ENCODE results near the gene PNKD. TPM values are rescaled to one million over a fixed set of nuclear protein-coding genes. Genes with fewer than 3 reads are reported as not detected.

PNKD gene
- total RNA-seq, 4 donors from 2014 or later, result 33.4 to 66.4 (median 49.4) TPM

DNA sequence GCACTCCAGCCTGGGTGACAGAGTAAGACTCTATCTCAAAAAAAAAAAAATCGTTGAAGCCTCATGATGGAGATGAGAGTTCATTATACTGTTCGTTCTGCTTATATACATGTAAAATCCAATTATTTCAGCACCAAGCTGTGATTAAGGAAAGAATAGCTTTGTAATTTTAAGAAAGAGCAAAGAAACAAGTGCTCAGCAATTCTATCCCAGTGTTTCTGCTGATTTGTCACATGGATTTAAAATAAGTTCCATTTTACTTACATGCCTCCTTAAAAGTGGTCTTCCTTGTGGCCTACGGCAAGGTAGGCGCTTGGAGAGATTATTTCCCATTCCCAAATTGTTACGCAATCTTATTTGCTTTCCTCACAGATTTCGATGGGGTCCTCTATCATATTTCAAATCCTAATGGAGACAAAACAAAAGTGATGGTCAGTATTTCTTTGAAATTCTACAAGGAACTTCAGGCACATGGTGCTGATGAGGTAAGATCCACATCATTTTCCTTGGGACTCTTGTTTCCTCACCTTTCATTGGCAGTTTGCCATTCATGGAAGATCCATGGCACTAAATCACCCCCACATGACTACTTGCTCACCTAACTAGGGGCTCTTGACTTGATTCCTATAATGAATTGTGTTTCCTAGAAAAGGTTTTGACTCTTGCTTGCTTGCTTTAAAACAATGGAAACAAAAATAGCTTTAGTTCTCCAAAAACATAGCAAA lies 41.8 kb upstream of the PNKD start:
- peaks cover 40% of the 10 kb centered on the region for H3K4me1 ChIP-seq
- no peaks in the 10 kb centered on the region for H3K9me3 ChIP-seq
- H3K27ac ChIP-seq, result no peak overlapping the region
- peaks cover 86% of the 10 kb centered on the region for H3K36me3 ChIP-seq
- no peaks in the 10 kb centered on the region for H3K27me3 ChIP-seq
- DNase-seq (ENCODE audit: low spot score in 2 of 2), result no peak
- TF ChIP-seq EP300 (IDR thresholded peaks at IDR 0.05), result no peak
- TF ChIP-seq CTCF (IDR thresholded peaks at IDR 0.05), result no peak
- TF ChIP-seq POLR2A (IDR thresholded peaks at IDR 0.05), result no peak
- TF ChIP-seq POLR2AphosphoS5 (IDR thresholded peaks at IDR 0.05), result no peak
- no peak overlapping the region for H3K4me3 ChIP-seq
- WGBS, result 89% methylated on average over 6 of the region's 6 CpGs

DNA sequence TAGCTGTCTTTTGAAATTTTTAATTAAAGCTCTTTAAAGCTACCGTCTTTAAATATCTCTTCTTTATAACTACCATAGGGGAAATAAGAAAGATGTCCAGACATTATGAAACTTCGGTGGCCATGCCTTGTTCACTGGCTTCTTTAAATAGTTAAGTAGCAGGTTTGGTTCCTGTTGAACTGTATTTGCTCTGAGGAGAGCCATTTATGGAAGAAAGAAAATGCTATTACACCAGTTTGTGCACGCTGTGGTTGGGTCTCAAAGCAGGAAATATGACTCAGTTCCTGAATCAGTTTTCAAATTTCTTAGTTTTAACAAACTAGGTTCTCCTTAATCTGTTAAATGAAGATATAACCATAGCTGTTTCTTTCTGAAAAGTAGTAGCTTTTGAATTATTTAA lies 41.1 kb upstream of the PNKD start:
- Histone ChIP-seq H3K36me3 (peaks cover 89% of the 10 kb centered on the region), H3K4me3 (no peak overlapping the region), H3K9me3 (no peaks in the 10 kb centered on the region), H3K4me1 (peaks cover 34% of the 10 kb centered on the region), H3K27me3 (no peaks in the 10 kb centered on the region), H3K27ac (peak overlapping the region; percentile 14)
- TF ChIP-seq POLR2AphosphoS5 (IDR thresholded peaks at IDR 0.05), result no peak
- no peak for TF ChIP-seq EP300 (IDR thresholded peaks at IDR 0.05)
- no peak for TF ChIP-seq POLR2A (IDR thresholded peaks at IDR 0.05)
- no peak for TF ChIP-seq CTCF (IDR thresholded peaks at IDR 0.05)
- DNase-seq (ENCODE audit: low spot score in 2 of 2), result no peak
- WGBS, result 25% methylated on average over 3 of the region's 3 CpGs

- Histone ChIP-seq H3K36me3 (peaks cover 89% of the 10 kb centered on the region), H3K4me3 (no peak overlapping the region), H3K9me3 (no peaks in the 10 kb centered on the region), H3K27me3 (no peaks in the 10 kb centered on the region), H3K4me1 (peaks cover 34% of the 10 kb centered on the region), H3K27ac (peak overlapping the region; percentile 14)
- DNase-seq (ENCODE audit: low spot score in 2 of 2), result no peak
- WGBS, result 45% methylated on average over 4 of the region's 4 CpGs
- TF ChIP-seq POLR2A (IDR thresholded peaks at IDR 0.05) (no peak), EP300 (IDR thresholded peaks at IDR 0.05) (no peak), POLR2AphosphoS5 (IDR thresholded peaks at IDR 0.05) (no peak), CTCF (IDR thresholded peaks at IDR 0.05) (no peak)
Measured at GRCh38 chr2:218229851-218230250, 40.5 kb upstream of the PNKD start.

DNA sequence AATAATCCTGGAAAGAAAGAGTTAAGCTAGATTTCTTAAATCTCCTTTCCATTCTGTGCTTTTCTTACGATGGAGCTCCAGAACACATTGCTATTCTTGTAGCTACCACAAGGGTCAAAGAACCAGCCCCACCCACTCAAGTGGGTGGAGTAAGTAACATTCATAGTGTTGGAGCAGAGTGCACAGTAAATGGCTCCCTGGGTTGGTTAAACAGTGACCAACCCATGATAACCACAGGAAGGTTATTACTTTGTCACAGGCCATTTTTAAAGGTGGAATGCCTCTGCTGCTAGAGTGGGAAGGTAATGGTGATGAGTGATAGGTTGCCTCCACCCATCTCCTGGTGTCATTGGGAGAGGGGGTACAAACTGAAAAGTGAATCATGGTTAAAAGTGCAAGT lies 39.4 kb upstream of the PNKD start:
- no peak for DNase-seq (ENCODE audit: low spot score in 2 of 2)
- 7% methylated on average over 1 of the region's 1 CpG for WGBS
- no peak for TF ChIP-seq EP300 (IDR thresholded peaks at IDR 0.05)
- peak in 1 of 2 donors; percentile 12 for TF ChIP-seq CTCF (IDR thresholded peaks at IDR 0.05)
- no peak overlapping the region for H3K4me3 ChIP-seq
- no peaks in the 10 kb centered on the region for H3K9me3 ChIP-seq
- peaks cover 89% of the 10 kb centered on the region for H3K36me3 ChIP-seq
- no peak overlapping the region for H3K27ac ChIP-seq
- no peaks in the 10 kb centered on the region for H3K27me3 ChIP-seq
- H3K4me1 ChIP-seq, result peaks cover 31% of the 10 kb centered on the region

DNA sequence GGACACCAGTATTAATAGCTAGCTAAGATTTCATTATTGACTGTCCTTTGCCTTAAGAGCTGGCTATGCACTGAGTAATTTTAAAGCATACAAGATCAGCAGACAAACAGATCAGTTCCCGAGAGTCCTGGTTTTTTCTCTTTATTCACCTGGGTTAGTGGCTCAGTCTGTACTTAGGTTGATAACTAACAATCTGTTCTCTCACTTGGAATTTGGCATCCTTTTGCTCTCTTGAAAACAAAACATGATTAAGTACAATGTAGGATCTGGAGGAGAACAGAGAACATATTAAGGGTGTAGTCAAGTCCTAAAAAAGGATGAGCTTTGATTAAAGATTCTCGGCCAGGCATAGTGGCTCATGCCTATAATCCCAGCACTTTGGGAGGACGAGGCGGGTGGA lies 36.8 kb upstream of the PNKD start:
- no peak overlapping the region for H3K27ac ChIP-seq
- WGBS, result 93% methylated on average over 4 of the region's 4 CpGs
- TF ChIP-seq EP300 (IDR thresholded peaks at IDR 0.05) (no peak), POLR2A (IDR thresholded peaks at IDR 0.05) (no peak), CTCF (IDR thresholded peaks at IDR 0.05) (no peak)
- peaks cover 25% of the 10 kb centered on the region for H3K4me1 ChIP-seq
- no peak for DNase-seq (ENCODE audit: low spot score in 2 of 2)
- peaks cover 90% of the 10 kb centered on the region for H3K36me3 ChIP-seq
- no peaks in the 10 kb centered on the region for H3K27me3 ChIP-seq
- no peak overlapping the region for H3K4me3 ChIP-seq
- no peaks in the 10 kb centered on the region for H3K9me3 ChIP-seq

Data from suprapubic skin (tissue), 4 donors.